A549 (cell line): ENCODE results near the gene CHPF. TPM values are rescaled to one million over a fixed set of nuclear protein-coding genes. Genes with fewer than 3 reads are reported as not detected.

Source experiments
- ATAC-seq, 2 experiments: fragments of 200-7000 bp in 1 of 2; fragments of >200 bp in 1 of 2; cut with Nextera tagmentation in 1 of 2; cut with Tn5 transposase in 1 of 2; 3 replicates each; pipeline versions ENCODE4 v1.8.0 to v1.9.1; 2018 to 2020; ENCODE audit warnings: mild to moderate bottlenecking in 1 of 2, moderate library complexity in 1 of 2
- CTCF ChIA-PET: fragments of 300-600 bp; sonication (Branson Sonifier 250); formaldehyde crosslinking; extraction: SDS; loops from one replicate; lab custom pipeline; 2021; ENCODE audit warnings: antibody characterized with exemption, inconsistent platforms; lab: Yijun Ruan, JAX
- POLR2A ChIA-PET: fragments of 350-600 bp; formaldehyde crosslinking; extraction: SDS; loops from one replicate; lab custom pipeline; 2021; ENCODE audit warnings: antibody characterized with exemption, inconsistent platforms; lab: Yijun Ruan, JAX
- DNase-seq, 2 experiments: peaks; one replicate each; pipeline versions ENCODE4 v3.0.0 to v3.0.0-alpha.2; 2011 to 2016; ENCODE audit warnings: low read depth in 1 of 2, low spot score in 1 of 2
- FAIRE-seq: peaks from 2 replicates; lab custom pipeline; 2011; peaks lifted over from hg19 to GRCh38; lab: Jason Lieb, UNC
- H3K27ac ChIP-seq, 2 experiments: fragments of >200 bp; sonication (Bioruptor Twin); formaldehyde crosslinking; 3 replicates each; pipeline ENCODE4 v1.5.1; 2016 to 2017
- H3K4me1 ChIP-seq: fragments of >200 bp; sonication (Bioruptor Twin); formaldehyde crosslinking; 3 replicates; pipeline ENCODE4 v1.6.1; 2016
- H3K4me2 ChIP-seq: fragments of >200 bp; sonication (Bioruptor Twin); formaldehyde crosslinking; 3 replicates; pipeline ENCODE4 v1.6.1; 2016
- H3K4me3 ChIP-seq: fragments of >200 bp; sonication (Bioruptor Twin); formaldehyde crosslinking; 3 replicates; pipeline ENCODE4 v1.5.1; 2016
- H3K9me3 ChIP-seq: fragments of >200 bp; sonication (Bioruptor Twin); formaldehyde crosslinking; 3 replicates; pipeline ENCODE4 v1.6.1; 2016
- CEBPB ChIP-seq, 2 experiments: fragments of >200 bp in 1 of 2; sonication (Bioruptor Twin) in 1 of 2; formaldehyde crosslinking in 1 of 2; IDR thresholded peaks; 2 replicates each; pipeline ENCODE4 v1.6.1; 2012 to 2016
- FOXS1 ChIP-seq: fragments of 250-450 bp; sonication (Bioruptor Pico); IDR thresholded peaks from 2 replicates; pipeline ENCODE4 v1.5.0; 2020; ENCODE audit warnings: mild to moderate bottlenecking, moderate library complexity
- GATA3 ChIP-seq: IDR thresholded peaks from 2 replicates; pipeline ENCODE4 v1.6.1; 2012; ENCODE audit warnings: borderline replicate concordance
- HDAC2 ChIP-seq: fragments of 200-600 bp; sonication (generic); IDR thresholded peaks from 2 replicates; pipeline ENCODE4 v1.6.1; 2016
- HEYL ChIP-seq: fragments of 250-450 bp; sonication (Bioruptor Pico); IDR thresholded peaks from 2 replicates; pipeline ENCODE4 v1.8.0; 2021; ENCODE audit warnings: mild to moderate bottlenecking, moderate library complexity
- JUN ChIP-seq, 2 experiments: fragments of >200 bp; sonication (Bioruptor Twin); formaldehyde crosslinking; IDR thresholded peaks; 2 replicates in 1 of 2; 3 replicates in 1 of 2; pipeline ENCODE4 v1.6.1; 2016 to 2017
- MAFK ChIP-seq: fragments of 450-650 bp; IDR thresholded peaks from 2 replicates; pipeline ENCODE4 v1.6.1; 2014; ENCODE audit not compliant: partially characterized antibody
- RCOR1 ChIP-seq: fragments of 150-350 bp; IDR thresholded peaks from 2 replicates; pipeline ENCODE4 v1.6.1; 2014; ENCODE audit warnings: antibody characterized with exemption, low read length, low read depth
- SMC3 ChIP-seq: fragments of >200 bp; sonication (Bioruptor Twin); formaldehyde crosslinking; IDR thresholded peaks from 3 replicates; pipeline ENCODE4 v1.6.1; 2018; ENCODE audit warnings: inconsistent platforms
- TFCP2L1 ChIP-seq: fragments of 250-450 bp; sonication (Bioruptor Pico); IDR thresholded peaks from 2 replicates; pipeline ENCODE4 v1.5.0; 2021; ENCODE audit warnings: mild to moderate bottlenecking
- ZSCAN20 ChIP-seq: fragments of 250-450 bp; sonication (Bioruptor Pico); IDR thresholded peaks from 2 replicates; pipeline ENCODE4 v1.8.0; 2022; ENCODE audit warnings: mild to moderate bottlenecking, moderate library complexity
- WGBS: methylation state at CpG from one replicate; pipeline ENCODE4 v1.1.6; 2017; ENCODE audit errors: missing lambda C conversion rate; 5-methylcytosine and 5-hydroxymethylcytosine counted together
- polyA plus RNA-seq, 4 experiments: library from polyadenylated mRNA; depleted of rRNA in 3 of 4; stranded (reverse); fragments of >200 nt; fragmentation: RNase III in 1 of 4; extraction: RNeasy Plus Mini Kit Qiagen cat#74134 plus additional on column Dnase treatment in 1 of 4; gene quantifications; 2 replicates in 3 of 4; 3 replicates in 1 of 4; pipeline ENCODE4 v1.2.3, GENCODE V29; 2011 to 2017
- TF ChIP-seq, protein P1 (sequence below): fragments of 200-600 bp; sonication (generic); IDR thresholded peaks from 2 replicates; pipeline ENCODE4 v1.6.1; 2016; ENCODE audit warnings: antibody characterized with exemption, mild to moderate bottlenecking, moderate library complexity
- TF ChIP-seq, protein P2 (sequence below): IDR thresholded peaks from 2 replicates; pipeline ENCODE4 v1.6.1; 2012
- TF ChIP-seq, protein P3 (sequence below): fragments of 450-650 bp; IDR thresholded peaks from 2 replicates; pipeline ENCODE4 v1.6.1; 2014; ENCODE audit warnings: antibody characterized with exemption
- TF ChIP-seq, protein P4 (sequence below): fragments of >200 bp; sonication (Bioruptor Twin); formaldehyde crosslinking; IDR thresholded peaks from 3 replicates; pipeline ENCODE4 v1.5.1; 2016

The CHPF gene
- polyA plus RNA-seq, 2 of the 4 experiments (the other 2 are of a cell fraction): 9.0 to 14.8 TPM

DNA sequence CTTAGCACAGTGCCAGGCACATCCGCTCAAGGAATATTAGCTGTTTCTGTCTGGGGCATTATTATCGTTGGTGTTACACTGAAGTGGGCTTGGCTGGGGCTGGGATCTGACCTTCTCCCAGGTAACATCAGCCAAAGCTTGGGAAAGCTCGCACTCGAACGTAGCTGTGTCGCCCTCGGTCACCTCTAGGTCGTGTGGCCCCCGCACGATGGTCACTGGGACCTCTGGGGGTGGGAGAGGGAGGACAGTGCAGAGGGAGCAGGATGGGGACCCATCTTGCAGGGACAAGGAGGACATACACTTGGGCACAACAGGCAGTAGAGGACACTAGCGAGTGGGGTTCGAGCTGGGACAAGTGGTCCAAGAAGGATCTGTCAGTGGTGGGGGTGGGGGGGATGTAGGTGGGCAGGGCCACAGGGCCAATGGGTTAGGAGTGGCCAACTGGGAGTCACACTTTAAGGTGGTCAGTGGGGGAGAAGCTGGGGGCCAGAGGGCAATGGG, 9.9 kb upstream of the CHPF start (continued):
- TF ChIP-seq, protein P1, sequence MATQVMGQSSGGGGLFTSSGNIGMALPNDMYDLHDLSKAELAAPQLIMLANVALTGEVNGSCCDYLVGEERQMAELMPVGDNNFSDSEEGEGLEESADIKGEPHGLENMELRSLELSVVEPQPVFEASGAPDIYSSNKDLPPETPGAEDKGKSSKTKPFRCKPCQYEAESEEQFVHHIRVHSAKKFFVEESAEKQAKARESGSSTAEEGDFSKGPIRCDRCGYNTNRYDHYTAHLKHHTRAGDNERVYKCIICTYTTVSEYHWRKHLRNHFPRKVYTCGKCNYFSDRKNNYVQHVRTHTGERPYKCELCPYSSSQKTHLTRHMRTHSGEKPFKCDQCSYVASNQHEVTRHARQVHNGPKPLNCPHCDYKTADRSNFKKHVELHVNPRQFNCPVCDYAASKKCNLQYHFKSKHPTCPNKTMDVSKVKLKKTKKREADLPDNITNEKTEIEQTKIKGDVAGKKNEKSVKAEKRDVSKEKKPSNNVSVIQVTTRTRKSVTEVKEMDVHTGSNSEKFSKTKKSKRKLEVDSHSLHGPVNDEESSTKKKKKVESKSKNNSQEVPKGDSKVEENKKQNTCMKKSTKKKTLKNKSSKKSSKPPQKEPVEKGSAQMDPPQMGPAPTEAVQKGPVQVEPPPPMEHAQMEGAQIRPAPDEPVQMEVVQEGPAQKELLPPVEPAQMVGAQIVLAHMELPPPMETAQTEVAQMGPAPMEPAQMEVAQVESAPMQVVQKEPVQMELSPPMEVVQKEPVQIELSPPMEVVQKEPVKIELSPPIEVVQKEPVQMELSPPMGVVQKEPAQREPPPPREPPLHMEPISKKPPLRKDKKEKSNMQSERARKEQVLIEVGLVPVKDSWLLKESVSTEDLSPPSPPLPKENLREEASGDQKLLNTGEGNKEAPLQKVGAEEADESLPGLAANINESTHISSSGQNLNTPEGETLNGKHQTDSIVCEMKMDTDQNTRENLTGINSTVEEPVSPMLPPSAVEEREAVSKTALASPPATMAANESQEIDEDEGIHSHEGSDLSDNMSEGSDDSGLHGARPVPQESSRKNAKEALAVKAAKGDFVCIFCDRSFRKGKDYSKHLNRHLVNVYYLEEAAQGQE: no peak
- TF ChIP-seq, protein P2, sequence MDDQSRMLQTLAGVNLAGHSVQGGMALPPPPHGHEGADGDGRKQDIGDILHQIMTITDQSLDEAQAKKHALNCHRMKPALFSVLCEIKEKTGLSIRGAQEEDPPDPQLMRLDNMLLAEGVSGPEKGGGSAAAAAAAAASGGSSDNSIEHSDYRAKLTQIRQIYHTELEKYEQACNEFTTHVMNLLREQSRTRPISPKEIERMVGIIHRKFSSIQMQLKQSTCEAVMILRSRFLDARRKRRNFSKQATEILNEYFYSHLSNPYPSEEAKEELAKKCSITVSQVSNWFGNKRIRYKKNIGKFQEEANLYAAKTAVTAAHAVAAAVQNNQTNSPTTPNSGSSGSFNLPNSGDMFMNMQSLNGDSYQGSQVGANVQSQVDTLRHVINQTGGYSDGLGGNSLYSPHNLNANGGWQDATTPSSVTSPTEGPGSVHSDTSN: no peak
- TF ChIP-seq TFCP2L1 (CRISPR knock-in tag): no peak
- TF ChIP-seq, protein P3, sequence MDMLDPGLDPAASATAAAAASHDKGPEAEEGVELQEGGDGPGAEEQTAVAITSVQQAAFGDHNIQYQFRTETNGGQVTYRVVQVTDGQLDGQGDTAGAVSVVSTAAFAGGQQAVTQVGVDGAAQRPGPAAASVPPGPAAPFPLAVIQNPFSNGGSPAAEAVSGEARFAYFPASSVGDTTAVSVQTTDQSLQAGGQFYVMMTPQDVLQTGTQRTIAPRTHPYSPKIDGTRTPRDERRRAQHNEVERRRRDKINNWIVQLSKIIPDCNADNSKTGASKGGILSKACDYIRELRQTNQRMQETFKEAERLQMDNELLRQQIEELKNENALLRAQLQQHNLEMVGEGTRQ: no peak
- no peak for TF ChIP-seq FOXS1 (CRISPR knock-in tag)

DNA sequence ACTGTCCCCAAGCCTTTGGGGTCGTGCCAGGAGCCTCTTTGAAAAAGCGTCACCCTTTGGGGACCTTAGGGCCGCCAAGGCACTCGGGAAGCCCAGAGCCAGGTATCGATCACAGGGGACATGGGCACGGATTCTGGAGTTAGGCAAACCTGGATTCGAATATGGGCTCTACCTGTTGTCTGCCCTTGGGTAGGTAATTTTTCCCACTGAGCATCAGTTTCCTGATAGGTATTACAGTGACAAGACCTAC, 9.5 kb upstream of the CHPF start:
- TF ChIP-seq, protein P4, sequence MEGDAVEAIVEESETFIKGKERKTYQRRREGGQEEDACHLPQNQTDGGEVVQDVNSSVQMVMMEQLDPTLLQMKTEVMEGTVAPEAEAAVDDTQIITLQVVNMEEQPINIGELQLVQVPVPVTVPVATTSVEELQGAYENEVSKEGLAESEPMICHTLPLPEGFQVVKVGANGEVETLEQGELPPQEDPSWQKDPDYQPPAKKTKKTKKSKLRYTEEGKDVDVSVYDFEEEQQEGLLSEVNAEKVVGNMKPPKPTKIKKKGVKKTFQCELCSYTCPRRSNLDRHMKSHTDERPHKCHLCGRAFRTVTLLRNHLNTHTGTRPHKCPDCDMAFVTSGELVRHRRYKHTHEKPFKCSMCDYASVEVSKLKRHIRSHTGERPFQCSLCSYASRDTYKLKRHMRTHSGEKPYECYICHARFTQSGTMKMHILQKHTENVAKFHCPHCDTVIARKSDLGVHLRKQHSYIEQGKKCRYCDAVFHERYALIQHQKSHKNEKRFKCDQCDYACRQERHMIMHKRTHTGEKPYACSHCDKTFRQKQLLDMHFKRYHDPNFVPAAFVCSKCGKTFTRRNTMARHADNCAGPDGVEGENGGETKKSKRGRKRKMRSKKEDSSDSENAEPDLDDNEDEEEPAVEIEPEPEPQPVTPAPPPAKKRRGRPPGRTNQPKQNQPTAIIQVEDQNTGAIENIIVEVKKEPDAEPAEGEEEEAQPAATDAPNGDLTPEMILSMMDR: no peak
- TF ChIP-seq MAFK (no peak), SMC3 (no peak), CEBPB (IDR thresholded peaks at IDR 0.05) (no peak), JUN (IDR thresholded peaks at IDR 0.05) (no peak), HDAC2 (no peak), GATA3 (no peak), ZSCAN20 (CRISPR knock-in tag) (no peak), RCOR1 (no peak), HEYL (CRISPR knock-in tag) (no peak)
- TF ChIP-seq, protein P1: no peak
- ChIA-PET CTCF (interaction anchor here (1.0 to 5.0 kb wide), 6 partner anchors 10 to 150 kb away, joined by 3 to 19 read pairs (median 8); partner anchors contain the start of genes CHPF and TMEM198), POLR2A (interaction anchor here (0.6 to 1.2 kb wide), 4 partner anchors 9 to 134 kb away, joined by 3 read pairs; partner anchors contain the start of genes CHPF, OBSL1, STK11IP and TMEM198)
- Histone ChIP-seq H3K9me3 (no peaks in the 10 kb centered on the region), H3K4me3 (peak overlapping the region; percentile 76), H3K27ac (peak overlapping the region in 1 of 2 experiments; percentile 81; a peak in 2 of 6 replicates), H3K4me1 (peaks cover 16% of the 10 kb centered on the region), H3K4me2 (peak overlapping the region; percentile 100)
- 39% methylated on average over 7 of the region's 7 CpGs for WGBS
- DNase-seq: no peak
- FAIRE-seq: no peak
- ATAC-seq: no peak
